ENCODE results near the gene DDX41.

DNA sequence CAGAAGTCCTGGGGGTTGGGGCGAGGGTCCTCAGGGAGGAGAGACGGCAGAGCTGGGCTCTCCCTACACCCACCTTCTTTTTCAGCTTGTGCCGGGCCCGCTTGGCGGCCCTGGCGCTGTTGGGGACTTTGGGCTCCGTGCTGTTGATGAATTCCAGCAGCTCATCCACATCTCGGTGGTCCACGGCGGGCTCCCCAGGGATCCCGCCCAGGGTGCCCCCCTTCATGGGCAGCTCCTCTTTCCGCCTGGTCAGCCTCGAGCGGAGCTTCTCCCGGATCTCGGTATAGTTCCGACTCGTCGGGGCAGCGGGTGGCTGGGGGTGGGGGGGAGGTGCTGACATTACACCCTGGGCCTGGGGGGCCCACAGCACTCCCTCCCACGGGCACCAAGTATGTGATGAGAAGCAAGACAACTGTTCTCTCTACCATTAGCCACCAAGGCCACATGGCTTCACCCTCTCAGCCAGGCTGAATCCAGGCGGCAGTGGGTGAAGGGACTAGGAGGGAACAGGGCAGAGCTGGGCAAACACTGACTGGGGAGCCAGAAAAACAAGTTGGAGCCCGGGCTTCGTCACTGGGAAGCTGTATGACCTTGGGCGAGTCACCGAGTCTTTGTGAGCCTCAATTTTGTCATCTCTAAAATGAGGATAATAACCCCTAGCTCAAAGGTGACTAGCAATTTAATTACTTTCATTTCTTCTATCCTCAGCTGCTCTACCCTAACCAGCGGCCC lies 14.6 kb upstream of the DDX41 start:
- TF ChIP-seq, protein P1, sequence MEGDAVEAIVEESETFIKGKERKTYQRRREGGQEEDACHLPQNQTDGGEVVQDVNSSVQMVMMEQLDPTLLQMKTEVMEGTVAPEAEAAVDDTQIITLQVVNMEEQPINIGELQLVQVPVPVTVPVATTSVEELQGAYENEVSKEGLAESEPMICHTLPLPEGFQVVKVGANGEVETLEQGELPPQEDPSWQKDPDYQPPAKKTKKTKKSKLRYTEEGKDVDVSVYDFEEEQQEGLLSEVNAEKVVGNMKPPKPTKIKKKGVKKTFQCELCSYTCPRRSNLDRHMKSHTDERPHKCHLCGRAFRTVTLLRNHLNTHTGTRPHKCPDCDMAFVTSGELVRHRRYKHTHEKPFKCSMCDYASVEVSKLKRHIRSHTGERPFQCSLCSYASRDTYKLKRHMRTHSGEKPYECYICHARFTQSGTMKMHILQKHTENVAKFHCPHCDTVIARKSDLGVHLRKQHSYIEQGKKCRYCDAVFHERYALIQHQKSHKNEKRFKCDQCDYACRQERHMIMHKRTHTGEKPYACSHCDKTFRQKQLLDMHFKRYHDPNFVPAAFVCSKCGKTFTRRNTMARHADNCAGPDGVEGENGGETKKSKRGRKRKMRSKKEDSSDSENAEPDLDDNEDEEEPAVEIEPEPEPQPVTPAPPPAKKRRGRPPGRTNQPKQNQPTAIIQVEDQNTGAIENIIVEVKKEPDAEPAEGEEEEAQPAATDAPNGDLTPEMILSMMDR (IDR thresholded peaks at IDR 0.05): no peak
- TF ChIP-seq POLR2A (IDR thresholded peaks at IDR 0.05) (no peak), EP300 (IDR thresholded peaks at IDR 0.05) (no peak)

Data from tibial nerve (tissue), 4 donors.